Central memory CD4-positive, alpha-beta T cell (primary cell): ENCODE measurements around the gene EMC6.

Source experiments
- DNase-seq: peaks from one replicate; pipeline ENCODE4 v3.0.0; 2022

The EMC6 gene

DNA sequence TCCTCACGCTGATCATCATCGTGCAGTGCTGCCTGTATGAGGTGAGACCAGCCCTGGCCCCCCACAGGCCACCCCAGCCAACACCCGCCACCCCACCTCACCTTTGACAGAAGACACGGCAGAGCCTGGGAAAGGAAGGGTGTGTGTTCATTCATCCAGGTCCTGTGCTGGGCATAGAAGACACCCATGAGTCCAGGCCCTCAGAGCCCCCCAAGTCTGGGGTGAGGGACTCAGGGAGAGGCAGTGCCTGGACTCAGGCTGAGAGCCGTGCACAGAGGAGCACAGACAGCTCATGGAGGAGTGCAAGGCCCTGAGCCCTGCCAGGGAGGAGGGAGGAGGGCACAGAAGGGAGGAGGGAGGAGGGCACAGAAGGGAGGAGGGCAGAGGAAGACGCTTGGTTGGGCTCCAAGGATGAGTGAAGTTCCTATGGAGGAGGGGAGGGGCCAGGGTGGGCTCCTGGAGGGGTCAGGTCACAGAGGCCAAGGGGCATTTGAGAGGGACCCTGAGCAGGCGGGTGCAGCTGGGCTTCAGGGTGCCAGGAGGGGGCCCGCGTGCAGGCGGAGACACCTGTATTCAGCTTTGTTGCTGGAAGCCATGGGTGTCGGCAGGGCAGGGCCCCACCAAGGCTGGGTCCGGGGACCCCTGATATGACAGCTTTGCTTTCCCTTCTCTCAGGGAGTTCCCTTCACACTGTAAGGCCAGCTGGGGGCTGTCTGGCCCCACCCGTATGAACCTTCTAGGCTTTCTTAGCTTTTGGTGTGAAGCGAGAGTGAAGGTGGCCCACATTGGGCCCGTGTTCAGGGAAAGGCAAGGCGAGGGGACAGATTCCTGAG, 11.6 kb upstream of the EMC6 start:
- DNase-seq: no peak

DNA sequence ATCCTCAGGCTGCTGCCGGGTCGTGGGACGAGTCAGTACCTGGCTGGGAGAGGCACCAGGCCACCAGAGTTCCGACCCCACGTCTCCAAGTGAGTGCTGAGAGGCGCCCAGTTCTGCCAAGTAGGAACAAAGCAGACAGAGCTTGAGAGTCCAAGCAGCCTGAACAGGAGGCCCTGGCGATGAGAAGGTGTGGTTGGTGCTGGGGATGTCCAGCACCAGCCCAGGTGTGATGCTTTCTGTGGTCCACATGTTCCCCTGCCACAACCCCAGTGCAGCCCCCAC, 11.1 kb upstream of the EMC6 start:
- DNase-seq: no peak

DNA sequence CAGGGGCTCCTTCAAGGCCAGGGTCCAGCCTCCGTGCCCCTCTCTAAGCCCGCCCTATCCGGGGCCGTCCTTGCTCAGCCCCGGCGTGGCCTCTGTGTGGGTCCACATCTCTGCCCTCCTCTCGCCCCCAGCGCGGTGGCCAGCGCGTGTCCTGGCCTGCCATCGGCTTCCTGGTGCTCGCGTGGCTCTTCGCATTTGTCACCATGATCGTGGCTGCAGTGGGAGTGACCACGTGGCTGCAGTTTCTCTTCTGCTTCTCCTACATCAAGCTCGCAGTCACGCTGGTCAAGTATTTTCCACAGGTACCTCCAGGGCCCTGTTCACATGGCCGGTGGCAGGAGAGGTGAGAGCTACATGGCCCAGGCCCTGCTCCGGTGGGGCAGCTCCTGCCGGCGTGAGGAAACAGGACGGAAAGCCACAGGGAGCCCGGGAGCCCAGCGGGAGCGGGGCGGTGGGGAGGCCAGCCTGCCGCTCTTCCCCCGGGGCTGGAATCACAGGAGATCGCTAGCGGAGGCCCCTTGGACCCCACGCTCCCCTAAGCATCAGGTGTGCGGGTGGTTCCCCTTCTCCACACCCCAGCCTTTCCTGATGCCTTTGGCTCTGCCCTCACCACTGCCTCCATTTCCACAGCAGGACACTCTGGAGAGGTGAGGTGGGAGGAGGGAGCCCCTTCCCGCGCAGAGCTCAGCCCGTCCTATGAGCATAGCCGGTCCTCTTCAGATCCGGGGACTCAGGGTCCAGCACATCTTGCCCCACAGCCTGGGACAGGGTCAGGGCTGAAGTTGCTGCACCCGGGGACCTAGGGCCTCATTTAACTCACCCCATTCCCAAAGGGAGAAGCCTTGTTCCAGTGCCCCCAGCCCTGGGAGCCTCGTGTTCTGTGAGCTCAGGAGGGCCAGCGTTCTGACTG, 10.5 kb upstream of the EMC6 start:
- no peak for DNase-seq

DNA sequence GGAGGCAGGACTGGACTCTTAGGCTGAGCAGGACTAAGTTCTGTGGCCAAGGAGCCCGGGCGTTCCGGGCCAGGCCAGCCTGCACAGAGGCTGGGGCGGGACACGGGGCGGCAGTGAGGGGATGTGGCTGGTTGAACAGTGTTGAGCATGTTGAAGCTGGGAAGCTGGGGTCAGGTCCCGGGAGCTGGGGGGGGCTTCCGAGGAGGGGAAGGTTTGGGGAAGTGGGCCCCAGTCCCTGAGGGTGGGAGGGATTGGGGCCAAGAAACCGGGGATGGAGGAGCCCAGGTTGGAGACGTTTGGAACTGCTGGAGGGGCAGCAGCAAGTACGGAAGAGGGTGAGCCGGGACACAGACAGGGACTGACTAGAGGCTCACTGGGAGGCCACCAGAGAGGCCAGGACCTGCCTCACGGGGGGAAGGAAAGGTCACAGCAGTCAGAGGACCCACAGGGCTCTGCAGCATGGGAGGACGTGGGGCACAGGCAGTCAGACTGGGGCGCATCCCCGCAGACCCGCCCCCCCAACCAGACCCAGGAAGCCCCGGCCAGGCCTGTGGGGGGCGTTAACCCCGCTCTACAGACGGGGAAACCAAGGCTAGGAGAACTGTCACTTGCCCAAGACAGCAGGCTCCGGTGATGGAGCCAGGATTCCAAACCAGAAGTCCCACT, 9.7 kb upstream of the EMC6 start:
- DNase-seq: no peak

- DNase-seq: no peak
Measured at GRCh38 chr17:3659541-3660111, 9.0 kb upstream of the EMC6 start.

DNA sequence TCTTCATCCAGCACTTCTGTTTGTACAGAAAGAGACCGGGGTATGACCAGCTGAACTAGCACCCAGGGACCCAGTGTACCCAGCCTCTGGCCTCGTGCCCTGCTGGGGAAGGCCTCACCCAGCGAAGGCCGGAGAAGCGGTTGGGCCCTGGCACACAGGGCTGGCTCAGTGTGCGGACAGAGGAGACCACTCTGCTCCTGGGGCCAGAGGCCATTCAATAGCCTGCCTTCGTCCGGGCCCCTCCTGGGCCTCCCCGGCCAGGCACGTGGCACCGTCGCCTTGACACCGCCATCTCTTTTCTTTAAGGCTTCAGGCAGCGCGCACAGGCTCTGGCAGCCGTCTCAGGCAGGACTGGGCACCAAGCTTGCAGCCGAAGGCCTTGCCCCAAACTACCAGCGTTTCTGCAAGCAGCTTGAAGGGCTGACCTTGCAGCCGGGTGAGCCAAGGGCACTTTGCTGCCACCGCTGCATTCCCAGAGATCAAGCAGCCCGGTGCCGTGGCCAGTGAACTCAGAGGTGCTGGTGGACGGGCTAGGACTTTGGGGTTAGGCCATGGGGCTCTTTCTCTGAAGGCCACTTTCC, 8.2 kb upstream of the EMC6 start:
- no peak for DNase-seq

- DNase-seq: no peak
Measured at GRCh38 chr17:3663102-3664011, 5.3 kb upstream of the EMC6 start.

- DNase-seq: no peak
Measured at GRCh38 chr17:3665834-3666233, 2.8 kb upstream of the EMC6 start.

DNA sequence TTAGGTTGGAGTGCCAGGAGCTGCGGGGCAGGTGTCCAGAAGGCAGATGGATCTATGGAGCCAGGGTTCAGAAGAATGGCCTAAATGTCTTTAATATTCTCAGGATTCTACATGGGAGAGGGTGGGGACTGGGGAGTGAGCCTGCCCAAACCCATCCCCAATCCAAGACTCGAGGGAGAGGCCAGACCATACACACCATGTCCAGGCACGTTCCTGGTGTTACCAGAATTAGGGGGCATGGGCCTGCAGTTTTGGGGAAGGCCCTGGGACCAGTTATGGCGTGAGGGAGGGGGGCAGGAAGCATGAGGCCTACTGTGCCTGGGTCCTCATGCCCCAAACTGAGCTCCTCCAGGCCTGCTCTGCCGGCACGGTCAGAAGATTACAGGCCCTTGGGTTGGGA, 2.1 kb upstream of the EMC6 start:
- DNase-seq: no peak

DNA sequence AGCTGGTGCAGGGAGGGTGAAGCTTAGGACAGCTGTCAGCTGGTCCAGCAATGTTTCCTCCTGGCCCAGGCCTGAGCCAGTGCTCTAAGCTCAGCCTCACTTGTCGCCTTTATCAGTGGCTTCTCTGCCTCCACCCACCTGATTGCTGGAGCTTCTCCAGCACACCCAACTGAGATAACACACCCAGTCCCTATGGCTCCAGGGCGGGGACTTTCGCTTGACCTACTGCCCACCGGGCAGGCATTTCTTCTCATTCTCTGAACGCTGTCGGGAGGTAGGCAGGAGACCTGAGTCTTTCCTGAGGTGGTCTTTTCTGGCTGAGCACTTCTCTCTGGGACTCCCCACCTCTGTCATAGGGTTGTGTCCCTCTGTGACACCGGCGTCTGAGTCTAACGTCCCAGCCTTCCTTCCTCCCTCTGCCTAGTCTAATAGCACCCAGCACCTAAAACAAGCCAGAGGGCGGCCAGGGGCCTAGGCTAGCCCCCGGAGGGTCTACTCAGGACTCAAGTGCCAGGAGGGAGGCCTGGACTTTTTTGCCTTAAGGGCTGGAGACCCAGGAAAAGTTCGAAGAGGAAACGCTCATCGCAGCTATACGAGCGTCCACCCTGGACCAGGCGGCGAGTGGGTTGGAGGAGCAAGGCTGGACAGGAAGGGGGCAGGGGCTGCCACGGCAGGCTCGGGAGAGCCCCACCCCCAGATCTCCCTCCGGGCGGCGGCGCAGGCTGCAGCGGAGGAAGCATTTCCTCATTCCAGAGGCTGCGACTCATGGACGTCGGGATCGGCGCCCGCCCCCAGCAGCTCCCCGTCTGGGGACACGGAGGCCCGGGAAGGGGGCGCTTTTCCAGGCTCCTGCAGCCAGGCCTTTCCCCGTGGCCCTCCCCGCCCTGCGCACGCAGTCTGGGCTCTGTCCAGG, 990 bp upstream of the EMC6 start:
- DNase-seq: peak; percentile 3

DNA sequence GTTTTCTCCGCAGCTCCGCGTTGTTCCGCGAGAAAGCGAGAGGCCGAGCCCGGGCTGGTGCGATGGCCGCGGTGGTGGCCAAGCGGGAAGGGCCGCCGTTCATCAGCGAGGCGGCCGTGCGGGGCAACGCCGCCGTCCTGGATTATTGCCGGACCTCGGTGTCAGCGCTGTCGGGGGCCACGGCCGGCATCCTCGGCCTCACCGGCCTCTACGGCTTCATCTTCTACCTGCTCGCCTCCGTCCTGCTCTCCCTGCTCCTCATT, 404 bp downstream of the EMC6 start:
- no peak for DNase-seq

DNA sequence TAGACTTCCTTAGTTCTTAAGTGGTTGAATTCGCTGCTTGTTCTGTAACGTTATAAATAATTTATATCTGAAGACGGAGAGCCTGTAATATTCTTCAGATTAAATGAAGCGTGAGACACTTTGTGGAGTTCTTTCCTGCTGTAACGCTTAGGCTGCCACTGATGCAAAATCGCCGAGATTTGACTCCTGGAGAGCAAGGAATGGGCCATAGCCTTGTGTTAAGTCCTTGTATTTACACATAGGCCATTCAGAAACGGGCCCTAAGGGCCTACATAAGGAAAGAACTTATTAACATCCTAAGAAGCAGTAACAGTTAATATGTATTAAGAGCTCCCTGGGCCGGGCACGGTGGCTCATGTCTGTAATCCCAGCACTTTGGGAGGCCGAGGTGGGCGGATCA, 936 bp downstream of the EMC6 start:
- DNase-seq: no peak

- no peak for DNase-seq
Measured at GRCh38 chr17:3672571-3672970, 4.0 kb downstream of the EMC6 start.

DNA sequence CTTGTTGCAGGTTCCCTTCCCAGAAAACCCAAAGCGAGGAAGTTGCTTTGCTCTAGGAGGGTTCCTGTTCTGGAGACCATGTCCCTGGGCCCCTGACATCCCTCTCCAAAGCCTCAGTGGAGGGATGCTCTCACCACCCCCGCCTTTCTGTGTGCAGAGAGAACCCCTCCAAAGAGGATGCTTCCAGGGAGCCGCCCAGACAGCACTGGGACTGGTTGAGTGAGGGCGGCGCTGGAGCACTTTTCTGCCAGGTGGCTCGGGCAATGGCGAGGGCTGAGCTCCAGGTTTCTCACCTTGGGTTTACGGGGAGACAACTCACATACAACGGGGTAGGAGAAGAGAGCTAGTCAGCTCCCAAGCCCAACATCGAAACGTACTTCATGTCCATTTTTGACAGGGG, 7.3 kb downstream of the EMC6 start:
- no peak for DNase-seq

DNA sequence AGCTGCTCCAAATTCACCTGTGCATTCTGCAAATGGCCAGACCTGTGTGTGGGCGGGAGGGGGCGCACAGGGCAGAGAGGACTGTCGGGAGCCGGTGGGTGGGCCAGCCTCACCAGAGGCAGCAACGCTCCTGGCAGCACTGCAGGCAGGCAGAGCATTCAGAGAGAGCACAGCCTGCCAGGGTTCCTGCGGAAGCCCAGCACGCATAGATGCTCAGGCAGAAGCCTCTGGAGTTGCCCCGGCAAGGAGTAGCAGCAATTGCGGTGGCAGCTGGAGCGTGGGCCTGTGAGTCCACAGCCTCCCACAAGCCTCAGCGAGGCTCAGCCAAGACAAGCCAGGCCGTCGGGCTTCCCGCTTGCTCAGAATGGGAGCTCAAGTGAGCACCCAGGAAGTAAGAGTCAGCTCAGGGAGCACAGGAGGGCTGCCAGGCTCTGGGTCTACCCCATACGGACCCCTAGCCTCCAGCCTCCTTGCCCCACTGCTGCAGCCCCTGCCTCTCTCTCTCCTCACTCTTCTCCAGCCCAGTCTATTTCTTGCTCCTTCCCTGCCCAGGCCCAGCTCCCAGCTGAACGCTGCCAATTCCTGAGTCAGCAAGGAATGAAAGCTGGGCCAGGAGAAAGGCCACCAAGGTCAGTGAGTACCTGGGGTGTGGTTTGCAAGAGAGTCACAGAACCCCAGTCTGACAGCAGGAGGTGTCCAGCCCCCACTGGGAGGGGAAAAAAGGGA, 9.6 kb downstream of the EMC6 start:
- no peak for DNase-seq

GRCh38 chr17:3678821-3679530, 10.4 kb downstream of the EMC6 start:
- DNase-seq: no peak

DNA sequence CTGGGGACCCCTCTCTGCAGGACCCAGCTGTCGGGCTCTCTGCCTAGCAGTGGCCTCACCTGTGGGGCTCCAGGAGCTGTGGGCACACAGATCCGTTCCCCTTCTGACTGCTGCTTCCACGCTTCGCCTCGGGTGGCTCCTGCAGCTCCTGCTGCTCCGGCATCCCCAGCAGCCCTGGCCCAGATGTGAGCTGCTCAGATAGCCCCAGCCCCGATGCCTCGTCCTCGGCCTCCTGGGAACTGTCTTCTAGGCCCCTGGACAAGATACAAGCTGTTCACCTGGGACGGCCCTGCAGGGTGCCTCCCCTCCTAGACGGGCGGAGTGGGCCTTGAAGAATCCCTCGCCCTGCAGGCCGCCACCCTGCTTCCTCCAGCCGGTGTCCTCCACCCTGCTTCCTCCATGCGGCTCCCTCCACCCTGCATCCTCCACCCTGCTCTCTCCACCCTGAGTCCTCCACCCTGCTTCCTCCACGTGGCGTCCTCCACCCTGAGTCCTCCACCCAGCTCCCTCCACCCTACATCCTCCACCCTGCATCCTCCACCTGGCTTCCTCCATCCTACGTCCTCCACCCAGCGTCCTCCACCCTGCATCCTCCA, 11.0 kb downstream of the EMC6 start:
- no peak for DNase-seq

GRCh38 chr17:3681057-3681456, 12.4 kb downstream of the EMC6 start:
- no peak for DNase-seq

GRCh38 chr17:3681565-3681964, 13.0 kb downstream of the EMC6 start:
- no peak for DNase-seq
